AG04449 (cell line): ENCODE results near the gene SMARCA2.

ENCODE experiments used
- CTCF ChIA-PET: fragments of 350-600 bp; formaldehyde crosslinking; extraction: SDS; loops from one replicate; lab custom pipeline; 2021; ENCODE audit warnings: antibody characterized with exemption; lab: Yijun Ruan, JAX
- POLR2A ChIA-PET: fragments of 400-600, 350-600 bp; formaldehyde crosslinking; extraction: SDS; loops from one replicate; lab custom pipeline; 2020; ENCODE audit warnings: antibody characterized with exemption, inconsistent platforms; lab: Yijun Ruan, JAX
- DNase-seq: peaks from one replicate; pipeline ENCODE4 v3.0.0-alpha.2; 2010; ENCODE audit warnings: low read depth, low spot score
- H3K4me3 ChIP-seq: 2 replicates; pipeline ENCODE4 v1.5.1; 2011; ENCODE audit warnings: low read depth, mild to moderate bottlenecking, control low read depth, low read length
- TF ChIP-seq, protein P1 (sequence below): IDR thresholded peaks from one replicate; pipeline ENCODE4 v1.5.1; 2011; ENCODE audit warnings: mild to moderate bottlenecking, moderate library complexity, low read length, control low read depth, inconsistent platforms; ENCODE audit not compliant: insufficient read depth; ENCODE audit errors: missing control alignments

The SMARCA2 gene

DNA sequence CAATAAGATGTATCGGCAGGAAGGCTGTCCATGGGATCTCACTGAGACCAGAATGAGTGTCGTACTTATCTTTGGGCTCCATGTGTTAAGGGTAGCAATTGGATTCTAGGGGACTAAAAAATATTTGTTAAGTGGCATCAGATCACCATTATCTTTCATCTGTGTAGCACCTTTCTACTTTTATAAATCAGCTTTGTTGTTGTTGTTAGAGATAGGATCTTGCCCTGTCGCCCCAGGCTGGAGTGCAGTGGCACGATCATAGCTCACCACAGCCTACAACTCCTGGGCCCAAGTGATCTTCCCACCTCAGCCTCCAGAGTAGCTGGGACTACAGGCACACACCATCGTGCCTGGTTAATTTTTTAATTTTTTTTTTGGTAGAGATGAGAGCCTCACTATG, 220.5 kb downstream of the SMARCA2 start:
- TF ChIP-seq, protein P1, sequence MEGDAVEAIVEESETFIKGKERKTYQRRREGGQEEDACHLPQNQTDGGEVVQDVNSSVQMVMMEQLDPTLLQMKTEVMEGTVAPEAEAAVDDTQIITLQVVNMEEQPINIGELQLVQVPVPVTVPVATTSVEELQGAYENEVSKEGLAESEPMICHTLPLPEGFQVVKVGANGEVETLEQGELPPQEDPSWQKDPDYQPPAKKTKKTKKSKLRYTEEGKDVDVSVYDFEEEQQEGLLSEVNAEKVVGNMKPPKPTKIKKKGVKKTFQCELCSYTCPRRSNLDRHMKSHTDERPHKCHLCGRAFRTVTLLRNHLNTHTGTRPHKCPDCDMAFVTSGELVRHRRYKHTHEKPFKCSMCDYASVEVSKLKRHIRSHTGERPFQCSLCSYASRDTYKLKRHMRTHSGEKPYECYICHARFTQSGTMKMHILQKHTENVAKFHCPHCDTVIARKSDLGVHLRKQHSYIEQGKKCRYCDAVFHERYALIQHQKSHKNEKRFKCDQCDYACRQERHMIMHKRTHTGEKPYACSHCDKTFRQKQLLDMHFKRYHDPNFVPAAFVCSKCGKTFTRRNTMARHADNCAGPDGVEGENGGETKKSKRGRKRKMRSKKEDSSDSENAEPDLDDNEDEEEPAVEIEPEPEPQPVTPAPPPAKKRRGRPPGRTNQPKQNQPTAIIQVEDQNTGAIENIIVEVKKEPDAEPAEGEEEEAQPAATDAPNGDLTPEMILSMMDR = no peak
- no peak overlapping the region for H3K4me3 ChIP-seq
- ChIA-PET POLR2A (no interaction called here), CTCF (no interaction called here)
- DNase-seq = no peak

DNA sequence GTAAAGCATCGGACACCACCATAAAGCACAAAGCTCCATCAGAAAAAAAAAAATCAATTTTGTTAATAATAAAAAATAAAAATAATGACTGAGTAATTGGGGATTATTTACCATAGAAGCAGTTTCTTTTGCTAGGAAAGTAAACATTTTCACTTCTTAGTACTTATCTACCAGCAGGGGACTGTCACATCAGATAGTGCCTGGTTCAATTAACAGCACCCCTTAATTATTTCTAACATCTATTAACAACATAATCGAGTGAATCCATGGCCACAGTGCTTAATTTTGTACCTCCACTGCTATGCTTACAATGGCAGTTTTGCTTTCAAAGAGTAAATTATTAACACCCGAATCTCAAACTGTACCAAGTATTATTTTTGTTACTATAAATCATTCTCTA, 221.7 kb downstream of the SMARCA2 start:
- TF ChIP-seq, protein P1 = no peak
- H3K4me3 ChIP-seq = no peak overlapping the region
- DNase-seq = no peak
- ChIA-PET POLR2A (no interaction called here), CTCF (no interaction called here)

DNA sequence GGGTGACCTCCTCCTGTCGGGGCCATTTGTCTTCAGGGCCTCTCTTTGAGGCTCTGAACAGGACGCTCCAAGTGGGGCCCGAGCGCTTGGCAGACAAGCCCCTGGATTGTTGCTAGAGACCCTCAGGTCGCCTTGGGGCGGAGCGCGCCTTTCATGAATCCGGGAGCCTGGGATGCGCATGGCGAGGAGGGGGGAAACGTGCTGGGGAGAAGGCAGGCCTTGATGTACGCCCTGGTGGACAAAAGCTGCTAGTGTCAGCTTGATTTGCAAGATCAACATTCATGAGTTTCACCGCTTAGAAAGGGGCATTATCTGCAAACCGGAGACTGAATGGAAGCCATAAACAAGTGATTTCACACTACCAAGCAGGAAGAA, 226.3 kb downstream of the SMARCA2 start:
- peak overlapping the region; percentile 63 for H3K4me3 ChIP-seq
- CTCF ChIA-PET = interaction anchor here (0.9 to 2.6 kb wide), 4 partner anchors 11 to 486 kb away, joined by 3 to 17 read pairs (median 4); no protein-coding TSS in a partner anchor
- peak; percentile 38 for DNase-seq
- POLR2A ChIA-PET = interaction anchor here (0.6 kb wide), 1 partner anchor 32 kb away, joined by 3 read pairs; no protein-coding TSS in a partner anchor
- TF ChIP-seq, protein P1 = peak; percentile 52

DNA sequence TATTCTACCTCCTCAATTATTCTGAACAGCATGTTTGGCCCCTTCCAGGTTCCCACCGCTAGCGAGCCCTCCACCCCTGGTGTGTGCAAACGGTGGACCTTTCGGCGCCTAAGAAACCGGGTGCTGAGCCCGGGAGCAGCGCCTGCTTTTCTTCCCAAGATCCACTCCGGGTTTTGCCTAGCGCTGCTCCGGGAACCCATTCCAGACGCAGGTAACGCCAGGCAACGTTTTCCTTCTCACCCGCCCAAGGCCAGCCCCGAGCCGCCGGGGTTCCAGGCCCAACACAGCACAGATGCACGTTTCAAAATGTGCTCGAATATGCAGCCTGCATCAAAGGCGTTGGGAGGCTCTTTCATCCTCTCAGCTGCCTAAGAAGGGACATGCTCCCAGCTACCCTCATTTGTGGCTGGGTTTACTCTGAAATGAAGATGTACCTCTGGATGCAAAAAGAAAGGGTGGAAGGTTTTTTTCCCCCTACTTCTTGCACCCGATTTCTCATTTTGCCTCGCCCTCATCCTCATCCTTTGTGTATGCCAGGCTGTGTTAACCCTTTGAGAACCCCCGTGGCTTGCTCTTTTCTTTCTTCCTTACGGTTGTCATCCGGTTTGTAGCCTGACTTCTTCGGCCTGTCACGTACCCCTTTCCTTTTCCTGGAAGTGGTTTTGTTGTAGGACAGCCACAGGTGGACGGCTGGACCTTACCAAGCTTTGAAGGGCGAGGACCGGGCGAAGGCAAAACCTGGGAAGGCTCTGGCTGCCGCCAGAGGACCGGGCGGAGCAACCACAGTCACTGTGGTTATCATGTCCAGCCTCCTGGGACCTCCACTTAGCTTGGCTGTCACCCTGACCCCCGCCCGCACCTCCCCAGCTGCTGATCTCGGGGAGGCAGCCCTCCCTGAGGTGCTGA, 226.9 kb downstream of the SMARCA2 start:
- TF ChIP-seq, protein P1 = no peak
- DNase-seq = peak; percentile 31
- ChIA-PET CTCF (interaction anchor here (0.9 to 2.6 kb wide), 5 partner anchors 8 to 486 kb away, joined by 3 to 17 read pairs (median 3); no protein-coding TSS in a partner anchor), POLR2A (interaction anchor here (0.7 kb wide), 1 partner anchor 261 kb away, joined by 3 read pairs; no protein-coding TSS in a partner anchor)
- H3K4me3 ChIP-seq = peak overlapping the region; percentile 63

DNA sequence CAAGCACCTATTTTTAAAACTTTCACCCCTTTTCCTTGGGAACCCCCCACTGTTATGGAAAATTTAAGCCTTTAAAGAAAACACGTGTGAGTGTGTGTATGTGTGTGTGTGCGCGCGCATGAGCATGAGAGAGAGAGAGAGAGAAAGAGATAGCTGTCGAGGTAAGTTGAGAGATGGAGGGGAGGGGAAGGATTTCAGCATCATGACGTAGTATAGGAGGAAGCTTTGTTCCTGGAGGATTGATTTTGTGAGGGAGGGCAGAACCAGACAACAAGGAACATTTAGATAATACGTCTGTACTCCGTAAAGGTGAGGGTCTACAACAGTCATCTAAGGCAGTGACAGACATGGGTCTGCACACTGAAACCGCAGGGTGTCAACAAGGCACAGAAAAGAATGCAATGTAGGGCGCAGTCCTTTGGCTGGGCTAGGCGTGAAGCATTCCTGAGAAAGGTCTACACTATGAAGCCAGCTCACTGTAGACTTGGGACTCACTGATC, 227.7 kb downstream of the SMARCA2 start:
- no peak for DNase-seq
- TF ChIP-seq, protein P1 = no peak
- POLR2A ChIA-PET = interaction anchor here (0.7 kb wide), 1 partner anchor 260 kb away, joined by 3 read pairs; no protein-coding TSS in a partner anchor
- peak overlapping the region; percentile 63 for H3K4me3 ChIP-seq
- CTCF ChIA-PET = interaction anchor here (1.0 kb wide), 1 partner anchor 9 kb away, joined by 3 read pairs; no protein-coding TSS in a partner anchor
